K562 (cell line): ENCODE results near the gene PRCC. TPM values are rescaled to one million over a fixed set of nuclear protein-coding genes. Genes with fewer than 3 reads are reported as not detected.
A peak's percentile ranks its signal among the peaks of the same experiment; 100 is the strongest.

Experiments
- ATF7 ChIP-seq: fragments of 450-650 bp; IDR thresholded peaks from 2 replicates; pipeline ENCODE4 v1.7.1; 2014; ENCODE audit warnings: mild to moderate bottlenecking, moderate library complexity
- MTA1 ChIP-seq: fragments of 450-650 bp; IDR thresholded peaks from 2 replicates; pipeline ENCODE4 v1.6.1; 2017; ENCODE audit warnings: borderline replicate concordance
- NR2F6 ChIP-seq: fragments of 450-650 bp; formaldehyde crosslinking; IDR thresholded peaks from 2 replicates; pipeline ENCODE4 v1.4.0; 2020; ENCODE audit warnings: mild to moderate bottlenecking
- PRMT5 ChIP-seq: sonication (generic); formaldehyde crosslinking; IDR thresholded peaks from 2 replicates; pipeline ENCODE4 v1.5.0; 2020; ENCODE audit warnings: missing genetic modification reagents
- TCF7 ChIP-seq: sonication (generic); IDR thresholded peaks from 2 replicates; pipeline ENCODE4 v1.6.1; 2016; ENCODE audit warnings: antibody characterized with exemption, borderline replicate concordance
- ZFP30 ChIP-seq: fragments of 250-450 bp; sonication (Bioruptor Pico); IDR thresholded peaks from 2 replicates; pipeline ENCODE4 v1.8.0; 2022; ENCODE audit warnings: moderate library complexity, mild to moderate bottlenecking, inconsistent platforms, borderline replicate concordance
- ZNF79 ChIP-seq: fragments of 250-450 bp; sonication (Bioruptor Pico); IDR thresholded peaks from 2 replicates; pipeline ENCODE4 v1.4.0; 2020; ENCODE audit warnings: low read depth, mild to moderate bottlenecking, moderate library complexity
- polyA plus RNA-seq, 8 experiments: library from polyadenylated mRNA; depleted of rRNA in 4 of 8; stranded (reverse) in 5 of 8; unstranded in 3 of 8; fragments of >200 nt; fragmentation: Nextera tagmentation in 2 of 8; fragmentation: Illumina TruSeq in 1 of 8; extraction: Ambion mirVana in 2 of 8; extraction: Trizol in 1 of 8; gene quantifications; 2 replicates each; pipeline versions ENCODE4 v1.2.1 to v1.2.3, GENCODE V29; 2011 to 2014; ENCODE audit warnings: inconsistent platforms in 1 of 8, missing spikeins in 1 of 8
- total RNA-seq, 7 experiments: library from RNA; depleted of rRNA in 6 of 7; stranded (reverse); fragments of >200 nt in 6 of 7; fragmentation: Illumina TruSeq in 2 of 7; extraction: Trizol in 2 of 7; gene quantifications; 2 replicates each; pipeline versions ENCODE4 v1.2.1 to v1.2.3, GENCODE V29; 2011 to 2021; ENCODE audit warnings: low replicate concordance in 1 of 7
- TF ChIP-seq, protein P1 (sequence below): sonication (generic); formaldehyde crosslinking; IDR thresholded peaks from 2 replicates; pipeline ENCODE4 v1.8.0; 2022; ENCODE audit warnings: missing genetic modification reagents, mild to moderate bottlenecking, borderline replicate concordance
- TF ChIP-seq, protein P2 (sequence below): fragments of 200-800 bp; sonication (Bioruptor generic); IDR thresholded peaks from 2 replicates; pipeline ENCODE4 v1.6.1; 2017; ENCODE audit warnings: missing genetic modification characterization, missing compliant biosample characterization
- TF ChIP-seq, protein P3 (sequence below), 2 experiments: fragments of 450-650 bp; formaldehyde crosslinking in 1 of 2; IDR thresholded peaks; 2 replicates each; pipeline versions ENCODE4 v1.4.0 to v1.6.1; 2014 to 2020; ENCODE audit warnings: mild to moderate bottlenecking in 2 of 2, borderline replicate concordance in 1 of 2, low read depth in 1 of 2
- TF ChIP-seq, protein P4 (sequence below): sonication (generic); IDR thresholded peaks from 2 replicates; pipeline ENCODE4 v1.6.1; 2016

PRCC gene
- total and polyA plus RNA-seq, 9 of the 15 experiments (the other 6 are each of a cell fraction or from before 2014, with no cell fraction given) = 23.9 to 201 (median 41.1) TPM

DNA sequence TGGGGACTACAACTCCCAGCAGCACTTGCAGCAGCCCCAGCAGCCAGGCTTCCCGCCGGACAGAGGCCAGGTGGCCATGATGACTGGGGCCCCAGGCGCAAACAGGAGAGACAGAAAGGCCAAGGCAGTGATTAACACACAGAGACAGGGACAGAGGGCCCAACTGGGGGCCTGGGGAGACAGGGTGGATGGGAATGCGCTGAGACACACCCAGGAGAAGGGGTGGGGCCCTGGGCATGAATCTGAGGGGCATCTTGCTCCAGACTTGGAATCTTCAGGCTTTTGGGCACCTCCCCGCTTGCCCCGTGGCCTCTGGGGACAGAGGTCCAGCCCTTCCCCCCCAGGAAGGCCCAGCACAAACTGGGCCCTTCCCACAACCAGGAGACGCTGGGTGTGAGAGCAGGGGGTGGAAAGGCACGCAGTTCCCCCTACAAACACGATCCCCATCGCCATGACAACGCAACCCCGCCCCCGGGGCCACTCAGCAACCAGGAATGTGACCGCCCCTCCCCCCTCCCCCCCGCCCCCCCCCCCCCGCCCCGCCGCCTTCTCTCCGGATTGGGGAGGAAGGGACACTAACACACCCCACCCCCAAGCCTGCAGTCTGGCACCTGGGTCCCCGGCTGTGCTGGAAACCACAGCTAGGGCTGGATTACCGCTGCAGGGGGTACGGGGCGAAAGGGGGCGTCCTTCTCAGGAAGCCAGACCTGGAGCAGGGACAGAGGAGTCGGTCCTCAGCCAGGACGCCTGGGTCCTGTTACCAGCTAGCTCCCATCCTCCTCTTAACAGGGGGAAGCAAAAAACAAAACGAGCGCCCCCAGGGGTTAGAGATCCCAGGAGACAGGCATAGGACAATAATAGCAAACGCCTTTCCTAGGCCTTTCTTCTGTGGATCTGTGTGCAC, 20.4 kb upstream of the PRCC start (continued):
- TF ChIP-seq, protein P1, sequence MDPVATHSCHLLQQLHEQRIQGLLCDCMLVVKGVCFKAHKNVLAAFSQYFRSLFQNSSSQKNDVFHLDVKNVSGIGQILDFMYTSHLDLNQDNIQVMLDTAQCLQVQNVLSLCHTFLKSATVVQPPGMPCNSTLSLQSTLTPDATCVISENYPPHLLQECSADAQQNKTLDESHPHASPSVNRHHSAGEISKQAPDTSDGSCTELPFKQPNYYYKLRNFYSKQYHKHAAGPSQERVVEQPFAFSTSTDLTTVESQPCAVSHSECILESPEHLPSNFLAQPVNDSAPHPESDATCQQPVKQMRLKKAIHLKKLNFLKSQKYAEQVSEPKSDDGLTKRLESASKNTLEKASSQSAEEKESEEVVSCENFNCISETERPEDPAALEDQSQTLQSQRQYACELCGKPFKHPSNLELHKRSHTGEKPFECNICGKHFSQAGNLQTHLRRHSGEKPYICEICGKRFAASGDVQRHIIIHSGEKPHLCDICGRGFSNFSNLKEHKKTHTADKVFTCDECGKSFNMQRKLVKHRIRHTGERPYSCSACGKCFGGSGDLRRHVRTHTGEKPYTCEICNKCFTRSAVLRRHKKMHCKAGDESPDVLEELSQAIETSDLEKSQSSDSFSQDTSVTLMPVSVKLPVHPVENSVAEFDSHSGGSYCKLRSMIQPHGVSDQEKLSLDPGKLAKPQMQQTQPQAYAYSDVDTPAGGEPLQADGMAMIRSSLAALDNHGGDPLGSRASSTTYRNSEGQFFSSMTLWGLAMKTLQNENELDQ (CRISPR knock-in tag) = no peak
- TF ChIP-seq PRMT5 (CRISPR knock-in tag) (no peak), ZNF79 (CRISPR knock-in tag) (no peak), NR2F6 (CRISPR knock-in tag) (no peak), ZFP30 (CRISPR knock-in tag) (no peak), MTA1 (0 out of 2 replicates have a peak, but pooled peaks have one; percentile 11), ATF7 (no peak), TCF7 (no peak)
- TF ChIP-seq, protein P2, sequence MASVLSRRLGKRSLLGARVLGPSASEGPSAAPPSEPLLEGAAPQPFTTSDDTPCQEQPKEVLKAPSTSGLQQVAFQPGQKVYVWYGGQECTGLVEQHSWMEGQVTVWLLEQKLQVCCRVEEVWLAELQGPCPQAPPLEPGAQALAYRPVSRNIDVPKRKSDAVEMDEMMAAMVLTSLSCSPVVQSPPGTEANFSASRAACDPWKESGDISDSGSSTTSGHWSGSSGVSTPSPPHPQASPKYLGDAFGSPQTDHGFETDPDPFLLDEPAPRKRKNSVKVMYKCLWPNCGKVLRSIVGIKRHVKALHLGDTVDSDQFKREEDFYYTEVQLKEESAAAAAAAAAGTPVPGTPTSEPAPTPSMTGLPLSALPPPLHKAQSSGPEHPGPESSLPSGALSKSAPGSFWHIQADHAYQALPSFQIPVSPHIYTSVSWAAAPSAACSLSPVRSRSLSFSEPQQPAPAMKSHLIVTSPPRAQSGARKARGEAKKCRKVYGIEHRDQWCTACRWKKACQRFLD = peak; percentile 63; the same call in 1 of the 2 replicates
- TF ChIP-seq, protein P3, sequence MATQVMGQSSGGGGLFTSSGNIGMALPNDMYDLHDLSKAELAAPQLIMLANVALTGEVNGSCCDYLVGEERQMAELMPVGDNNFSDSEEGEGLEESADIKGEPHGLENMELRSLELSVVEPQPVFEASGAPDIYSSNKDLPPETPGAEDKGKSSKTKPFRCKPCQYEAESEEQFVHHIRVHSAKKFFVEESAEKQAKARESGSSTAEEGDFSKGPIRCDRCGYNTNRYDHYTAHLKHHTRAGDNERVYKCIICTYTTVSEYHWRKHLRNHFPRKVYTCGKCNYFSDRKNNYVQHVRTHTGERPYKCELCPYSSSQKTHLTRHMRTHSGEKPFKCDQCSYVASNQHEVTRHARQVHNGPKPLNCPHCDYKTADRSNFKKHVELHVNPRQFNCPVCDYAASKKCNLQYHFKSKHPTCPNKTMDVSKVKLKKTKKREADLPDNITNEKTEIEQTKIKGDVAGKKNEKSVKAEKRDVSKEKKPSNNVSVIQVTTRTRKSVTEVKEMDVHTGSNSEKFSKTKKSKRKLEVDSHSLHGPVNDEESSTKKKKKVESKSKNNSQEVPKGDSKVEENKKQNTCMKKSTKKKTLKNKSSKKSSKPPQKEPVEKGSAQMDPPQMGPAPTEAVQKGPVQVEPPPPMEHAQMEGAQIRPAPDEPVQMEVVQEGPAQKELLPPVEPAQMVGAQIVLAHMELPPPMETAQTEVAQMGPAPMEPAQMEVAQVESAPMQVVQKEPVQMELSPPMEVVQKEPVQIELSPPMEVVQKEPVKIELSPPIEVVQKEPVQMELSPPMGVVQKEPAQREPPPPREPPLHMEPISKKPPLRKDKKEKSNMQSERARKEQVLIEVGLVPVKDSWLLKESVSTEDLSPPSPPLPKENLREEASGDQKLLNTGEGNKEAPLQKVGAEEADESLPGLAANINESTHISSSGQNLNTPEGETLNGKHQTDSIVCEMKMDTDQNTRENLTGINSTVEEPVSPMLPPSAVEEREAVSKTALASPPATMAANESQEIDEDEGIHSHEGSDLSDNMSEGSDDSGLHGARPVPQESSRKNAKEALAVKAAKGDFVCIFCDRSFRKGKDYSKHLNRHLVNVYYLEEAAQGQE (IDR thresholded peaks at IDR 0.05; ENCODE audit: borderline replicate concordance) = no peak
- TF ChIP-seq, protein P3 (CRISPR knock-in tag; IDR thresholded peaks at IDR 0.05; ENCODE audit: low read depth) = no peak
- TF ChIP-seq, protein P4, sequence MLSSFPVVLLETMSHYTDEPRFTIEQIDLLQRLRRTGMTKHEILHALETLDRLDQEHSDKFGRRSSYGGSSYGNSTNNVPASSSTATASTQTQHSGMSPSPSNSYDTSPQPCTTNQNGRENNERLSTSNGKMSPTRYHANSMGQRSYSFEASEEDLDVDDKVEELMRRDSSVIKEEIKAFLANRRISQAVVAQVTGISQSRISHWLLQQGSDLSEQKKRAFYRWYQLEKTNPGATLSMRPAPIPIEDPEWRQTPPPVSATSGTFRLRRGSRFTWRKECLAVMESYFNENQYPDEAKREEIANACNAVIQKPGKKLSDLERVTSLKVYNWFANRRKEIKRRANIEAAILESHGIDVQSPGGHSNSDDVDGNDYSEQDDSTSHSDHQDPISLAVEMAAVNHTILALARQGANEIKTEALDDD = no peak
